ENCODE data around the gene EIF2S2. TPM values are rescaled to one million over a fixed set of nuclear protein-coding genes. Genes with fewer than 3 reads are reported as not detected.
"Not testable (repeated sequence)": the region's sequence is repeated elsewhere in the genome, so short reads cannot be mapped to it uniquely, and the experiment has no call there.

Gene EIF2S2
- total RNA-seq, 2 experiments from 2014 or later, result 21.8 to 23.2 TPM

- POLR2A ChIA-PET, result no interaction called here
- H3K36me3 ChIP-seq (ENCODE audit: insufficient read depth, low read length), result no peaks in the 10 kb centered on the region
- H3K4me3 Mint-ChIP-seq, result no peak overlapping the region
- DNase-seq, result no peak
- H3K27me3 Mint-ChIP-seq, result peaks cover 8% of the 10 kb centered on the region
- no peak for TF ChIP-seq CTCF (IDR thresholded peaks at IDR 0.05)
- intact Hi-C loops (cut with DNase I, micrococcal nuclease), result no loop called here
- CTCF ChIA-PET, result no interaction called here
- peaks cover 0 to 3% of the 10 kb centered on the region in 2 experiments for H3K27me3 ChIP-seq (ENCODE audit: control insufficient read depth in 1 of 2, insufficient read depth in 2 of 2, low read length in 2 of 2)
- H3K27ac Mint-ChIP-seq, result no peak overlapping the region
- H3K4me3 ChIP-seq (ENCODE audit: low read length), result no peak overlapping the region
- no peaks in the 10 kb centered on the region for H3K9me3 ChIP-seq (ENCODE audit: control insufficient read depth in 1 of 2, insufficient read depth in 1 of 2, low read length in 2 of 2)
- no peaks in the 10 kb centered on the region for H3K4me1 ChIP-seq (ENCODE audit: insufficient read depth, low read length)
- no peak for ATAC-seq (ENCODE audit: poor library complexity)
- no peaks in the 10 kb centered on the region for H3K36me3 Mint-ChIP-seq (ENCODE audit: low read depth)
- H3K27ac ChIP-seq (ENCODE audit: low read depth in 1 of 2, low read length in 2 of 2), result no peak overlapping the region
- H3K9me3 Mint-ChIP-seq, result no peaks in the 10 kb centered on the region
- H3K4me1 Mint-ChIP-seq (ENCODE audit: low read depth), result no peaks in the 10 kb centered on the region
Observed at GRCh38 chr20:34142121-34142520, 30.1 kb upstream of the EIF2S2 start.

- ATAC-seq (ENCODE audit: poor library complexity) (no peak), DNase-seq (no peak)
- H3K27ac ChIP-seq (ENCODE audit: low read depth in 1 of 2, low read length in 2 of 2), result no peak overlapping the region
- intact Hi-C loops (cut with DNase I, micrococcal nuclease), result no loop called here
- peaks cover 8% of the 10 kb centered on the region for H3K27me3 Mint-ChIP-seq
- no peaks in the 10 kb centered on the region for H3K4me1 Mint-ChIP-seq (ENCODE audit: low read depth)
- TF ChIP-seq CTCF (IDR thresholded peaks at IDR 0.05), result no peak
- ChIA-PET POLR2A (no interaction called here), CTCF (interaction anchor here (0.7 kb wide), 1 partner anchor 819 kb away, joined by 6 read pairs; no protein-coding TSS in a partner anchor)
- H3K4me3 Mint-ChIP-seq, result no peak overlapping the region
- no peaks in the 10 kb centered on the region for H3K9me3 Mint-ChIP-seq
- H3K36me3 ChIP-seq (ENCODE audit: insufficient read depth, low read length), result no peaks in the 10 kb centered on the region
- H3K36me3 Mint-ChIP-seq (ENCODE audit: low read depth), result no peaks in the 10 kb centered on the region
- H3K27ac Mint-ChIP-seq, result no peak overlapping the region
- no peaks in the 10 kb centered on the region for H3K9me3 ChIP-seq (ENCODE audit: control insufficient read depth in 1 of 2, insufficient read depth in 1 of 2, low read length in 2 of 2)
- H3K27me3 ChIP-seq (ENCODE audit: control insufficient read depth in 1 of 2, insufficient read depth in 2 of 2, low read length in 2 of 2), result peaks cover 0 to 3% of the 10 kb centered on the region in 2 experiments
- H3K4me3 ChIP-seq (ENCODE audit: low read length), result no peak overlapping the region
- H3K4me1 ChIP-seq (ENCODE audit: insufficient read depth, low read length), result no peaks in the 10 kb centered on the region
Observed at GRCh38 chr20:34141293-34141692, 29.2 kb upstream of the EIF2S2 start.

- H3K4me3 Mint-ChIP-seq; H3K27me3 Mint-ChIP-seq; CTCF ChIA-PET; H3K27ac ChIP-seq (ENCODE audit: low read depth in 1 of 2, low read length in 2 of 2); H3K36me3 ChIP-seq (ENCODE audit: insufficient read depth, low read length); H3K4me3 ChIP-seq (ENCODE audit: low read length); H3K9me3 ChIP-seq (ENCODE audit: control insufficient read depth in 1 of 2, insufficient read depth in 1 of 2, low read length in 2 of 2); H3K9me3 Mint-ChIP-seq; H3K27me3 ChIP-seq (ENCODE audit: control insufficient read depth in 1 of 2, insufficient read depth in 2 of 2, low read length in 2 of 2); DNase-seq; ATAC-seq (ENCODE audit: poor library complexity); H3K4me1 ChIP-seq (ENCODE audit: insufficient read depth, low read length); H3K4me1 Mint-ChIP-seq (ENCODE audit: low read depth); H3K36me3 Mint-ChIP-seq (ENCODE audit: low read depth); intact Hi-C loops (cut with DNase I, micrococcal nuclease); H3K27ac Mint-ChIP-seq; POLR2A ChIA-PET: not testable (repeated sequence)
Observed at GRCh38 chr20:34135525-34136275, 23.7 kb upstream of the EIF2S2 start.

GRCh38 chr20:34133365-34133860 is 21.4 kb upstream of the EIF2S2 start:
- H3K27me3 ChIP-seq (ENCODE audit: control insufficient read depth in 1 of 2, insufficient read depth in 2 of 2, low read length in 2 of 2); H3K36me3 ChIP-seq (ENCODE audit: insufficient read depth, low read length); H3K4me3 ChIP-seq (ENCODE audit: low read length); H3K27me3 Mint-ChIP-seq; POLR2A ChIA-PET; H3K4me1 ChIP-seq (ENCODE audit: insufficient read depth, low read length); H3K9me3 Mint-ChIP-seq; ATAC-seq (ENCODE audit: poor library complexity); H3K36me3 Mint-ChIP-seq (ENCODE audit: low read depth); H3K27ac Mint-ChIP-seq; DNase-seq; H3K4me3 Mint-ChIP-seq; intact Hi-C loops (cut with DNase I, micrococcal nuclease); H3K4me1 Mint-ChIP-seq (ENCODE audit: low read depth); H3K9me3 ChIP-seq (ENCODE audit: control insufficient read depth in 1 of 2, insufficient read depth in 1 of 2, low read length in 2 of 2); H3K27ac ChIP-seq (ENCODE audit: low read depth in 1 of 2, low read length in 2 of 2): not testable (repeated sequence)
- CTCF ChIA-PET, result interaction anchor here (0.7 kb wide), 1 partner anchor 336 kb away, joined by 4 read pairs; no protein-coding TSS in a partner anchor

GRCh38 chr20:34132943-34133342 is 20.9 kb upstream of the EIF2S2 start:
- CTCF ChIA-PET; H3K36me3 Mint-ChIP-seq (ENCODE audit: low read depth); H3K9me3 ChIP-seq (ENCODE audit: control insufficient read depth in 1 of 2, insufficient read depth in 1 of 2, low read length in 2 of 2); H3K4me1 Mint-ChIP-seq (ENCODE audit: low read depth); H3K9me3 Mint-ChIP-seq; ATAC-seq (ENCODE audit: poor library complexity); H3K27ac ChIP-seq (ENCODE audit: low read depth in 1 of 2, low read length in 2 of 2); H3K27ac Mint-ChIP-seq; H3K36me3 ChIP-seq (ENCODE audit: insufficient read depth, low read length); POLR2A ChIA-PET; H3K4me1 ChIP-seq (ENCODE audit: insufficient read depth, low read length); intact Hi-C loops (cut with DNase I, micrococcal nuclease); H3K4me3 Mint-ChIP-seq; DNase-seq; H3K4me3 ChIP-seq (ENCODE audit: low read length); H3K27me3 ChIP-seq (ENCODE audit: control insufficient read depth in 1 of 2, insufficient read depth in 2 of 2, low read length in 2 of 2): not testable (repeated sequence)
- peaks cover 10% of the 10 kb centered on the region for H3K27me3 Mint-ChIP-seq

GRCh38 chr20:34132491-34132890 is 20.4 kb upstream of the EIF2S2 start:
- CTCF ChIA-PET, result not testable (repeated sequence)

More at GRCh38 chr20:34132491-34132890, 20.4 kb upstream of the EIF2S2 start:
- H3K9me3 ChIP-seq (ENCODE audit: control insufficient read depth in 1 of 2, insufficient read depth in 1 of 2, low read length in 2 of 2); H3K36me3 Mint-ChIP-seq (ENCODE audit: low read depth); DNase-seq; POLR2A ChIA-PET; H3K4me3 Mint-ChIP-seq; H3K4me3 ChIP-seq (ENCODE audit: low read length); H3K9me3 Mint-ChIP-seq; H3K27ac ChIP-seq (ENCODE audit: low read depth in 1 of 2, low read length in 2 of 2); ATAC-seq (ENCODE audit: poor library complexity); H3K4me1 ChIP-seq (ENCODE audit: insufficient read depth, low read length); intact Hi-C loops (cut with DNase I, micrococcal nuclease); H3K27me3 ChIP-seq (ENCODE audit: control insufficient read depth in 1 of 2, insufficient read depth in 2 of 2, low read length in 2 of 2); H3K4me1 Mint-ChIP-seq (ENCODE audit: low read depth); H3K27ac Mint-ChIP-seq; H3K36me3 ChIP-seq (ENCODE audit: insufficient read depth, low read length): not testable (repeated sequence)
- peaks cover 12% of the 10 kb centered on the region for H3K27me3 Mint-ChIP-seq

Measured in CD4-positive, alpha-beta T cell (primary cell).